Measurements from ENCODE around the gene PRR23A.

PRR23A gene

DNA sequence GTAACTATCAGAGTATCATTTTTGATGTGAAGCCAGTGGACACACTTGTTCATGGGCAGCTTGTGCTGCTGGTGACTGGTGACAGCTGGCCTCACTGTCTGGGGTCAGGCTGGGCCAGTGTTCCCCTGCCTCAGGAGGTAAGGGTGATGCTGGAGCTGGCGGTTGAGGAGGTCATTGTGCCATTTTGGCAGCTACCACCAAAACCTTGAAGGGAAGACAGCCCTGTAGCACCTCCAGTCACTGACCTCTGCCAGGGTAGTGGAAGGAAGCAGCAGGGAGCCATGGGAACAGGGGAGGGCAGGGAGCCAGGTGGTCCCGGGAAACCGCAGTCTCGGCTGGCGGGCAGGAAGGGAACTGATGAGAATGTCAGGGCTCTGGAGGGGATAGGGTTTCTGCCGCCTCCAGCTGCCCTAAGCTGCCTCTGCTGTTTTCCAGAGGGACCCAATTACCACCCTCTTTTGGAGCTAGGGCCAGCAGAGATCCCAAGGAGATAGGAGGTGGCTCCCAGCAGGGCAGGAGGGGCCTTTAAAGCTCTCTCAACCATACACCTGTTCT is 34.2 kb downstream of the PRR23A start:
- no peak for DNase-seq

DNA sequence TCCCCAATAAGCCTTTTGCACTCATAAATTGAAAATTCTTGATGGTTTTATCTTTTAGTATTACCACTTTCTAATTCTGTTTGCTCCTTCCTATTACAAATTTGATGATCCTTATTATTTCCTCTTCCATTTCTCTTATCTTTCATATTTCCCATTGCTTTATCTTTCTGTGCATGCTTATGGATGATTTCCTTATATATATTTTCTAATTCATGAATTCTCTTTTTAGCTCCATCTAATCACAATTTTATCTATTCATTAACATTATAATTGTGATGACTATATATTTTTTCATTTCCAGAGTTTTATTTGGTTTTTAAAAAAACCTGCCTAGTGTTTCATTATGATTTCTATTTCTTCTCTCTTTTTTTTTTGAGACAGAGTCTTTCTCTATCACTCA is 41.1 kb downstream of the PRR23A start:
- no peak for DNase-seq

DNA sequence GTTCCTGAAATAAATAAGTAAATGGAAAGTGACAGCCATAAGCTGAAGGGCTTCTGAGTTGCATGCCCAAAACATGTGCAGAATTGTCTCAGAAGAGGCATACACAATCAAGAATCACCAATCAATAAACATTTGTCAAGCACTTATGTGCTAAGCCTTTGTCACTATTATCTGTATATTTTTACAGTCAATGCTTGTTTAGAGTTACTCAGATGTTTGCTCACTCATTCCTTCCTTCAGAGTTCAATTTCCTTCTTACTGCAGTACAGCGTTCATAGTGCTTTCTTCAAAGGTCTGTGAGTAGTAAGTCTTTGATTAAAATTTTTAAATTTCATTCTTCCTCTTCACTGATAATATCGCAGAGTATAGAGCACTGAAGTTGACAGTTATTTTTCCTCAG is 41.8 kb downstream of the PRR23A start:
- DNase-seq = no peak

DNA sequence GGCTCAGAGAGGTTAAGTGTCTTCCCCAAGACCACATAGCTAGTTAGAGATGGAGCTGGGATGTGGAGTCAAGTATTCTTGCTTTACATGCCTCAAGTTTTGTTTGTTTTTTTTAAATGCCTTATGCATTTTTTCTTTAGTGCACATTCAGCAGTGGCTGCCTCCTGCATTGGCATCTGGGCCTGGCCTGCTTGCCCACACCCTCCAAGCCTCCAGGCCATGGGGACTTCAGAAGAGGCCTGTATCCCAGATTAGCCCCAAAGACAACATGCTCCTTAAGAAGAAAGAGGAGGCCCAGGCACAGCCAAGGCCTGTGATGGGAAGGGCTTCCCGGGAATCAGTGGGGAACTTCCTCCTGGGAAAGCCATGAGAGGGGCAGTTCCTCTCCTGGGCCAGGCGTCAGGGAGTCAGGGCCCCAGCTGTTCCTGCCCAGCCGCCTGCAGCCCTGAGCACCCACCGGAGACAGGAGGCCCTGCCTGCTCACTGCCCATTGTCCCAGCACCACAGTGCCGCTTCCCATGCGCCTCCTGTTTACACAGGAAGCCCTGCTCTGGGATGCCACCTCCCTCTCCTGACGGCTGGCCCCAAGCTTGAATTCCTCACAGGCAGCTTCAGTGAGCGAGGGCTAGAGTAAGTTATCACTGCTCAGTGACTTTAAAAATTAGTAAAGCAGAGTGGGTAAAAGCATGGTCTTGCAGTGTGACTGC is 43.1 kb downstream of the PRR23A start:
- DNase-seq = no peak

DNA sequence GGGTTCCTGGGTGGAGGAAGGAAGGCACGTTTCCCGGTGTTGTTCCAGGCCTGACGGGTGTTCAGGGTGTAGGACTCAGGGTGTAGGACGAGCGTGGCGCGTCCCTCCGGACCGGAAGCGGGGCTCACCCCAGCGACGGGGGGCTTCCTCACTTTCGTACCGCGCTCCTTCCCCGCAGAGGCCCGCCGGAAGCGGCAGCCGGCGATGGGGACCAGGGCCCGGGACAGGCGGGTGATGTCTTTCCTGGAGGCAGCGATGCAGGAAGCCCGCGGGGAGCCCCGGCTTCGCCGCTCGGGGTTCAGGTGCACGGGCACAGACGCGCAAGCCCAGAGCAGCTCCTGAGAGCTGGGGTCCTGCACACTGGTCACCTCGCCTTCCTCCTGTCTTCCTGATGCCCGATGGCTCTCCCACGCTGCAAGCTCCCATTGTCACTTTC is 45.6 kb downstream of the PRR23A start:
- DNase-seq = no peak
